ENCODE results near the gene C1QTNF12.

DNA sequence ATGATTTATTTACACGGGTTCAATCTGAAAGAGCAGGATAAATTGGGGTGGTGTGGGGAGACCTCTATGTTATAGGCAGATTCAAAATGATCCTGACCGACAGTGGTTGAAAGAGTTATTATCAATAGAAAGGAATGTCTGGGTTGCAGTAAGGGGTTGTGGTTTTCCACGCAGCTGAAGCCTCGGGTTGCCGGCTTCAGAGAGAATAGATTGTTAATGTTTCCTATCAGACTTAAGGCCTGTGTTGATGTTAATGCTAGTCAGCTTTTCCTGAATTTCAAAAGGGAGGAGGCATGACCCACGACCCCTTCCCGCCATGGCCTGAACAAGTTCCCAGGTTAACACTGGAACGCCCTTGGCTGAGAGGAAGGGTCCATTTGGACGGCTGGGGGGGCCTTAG lies 29.3 kb upstream of the C1QTNF12 start:
- TF ChIP-seq, protein P1, sequence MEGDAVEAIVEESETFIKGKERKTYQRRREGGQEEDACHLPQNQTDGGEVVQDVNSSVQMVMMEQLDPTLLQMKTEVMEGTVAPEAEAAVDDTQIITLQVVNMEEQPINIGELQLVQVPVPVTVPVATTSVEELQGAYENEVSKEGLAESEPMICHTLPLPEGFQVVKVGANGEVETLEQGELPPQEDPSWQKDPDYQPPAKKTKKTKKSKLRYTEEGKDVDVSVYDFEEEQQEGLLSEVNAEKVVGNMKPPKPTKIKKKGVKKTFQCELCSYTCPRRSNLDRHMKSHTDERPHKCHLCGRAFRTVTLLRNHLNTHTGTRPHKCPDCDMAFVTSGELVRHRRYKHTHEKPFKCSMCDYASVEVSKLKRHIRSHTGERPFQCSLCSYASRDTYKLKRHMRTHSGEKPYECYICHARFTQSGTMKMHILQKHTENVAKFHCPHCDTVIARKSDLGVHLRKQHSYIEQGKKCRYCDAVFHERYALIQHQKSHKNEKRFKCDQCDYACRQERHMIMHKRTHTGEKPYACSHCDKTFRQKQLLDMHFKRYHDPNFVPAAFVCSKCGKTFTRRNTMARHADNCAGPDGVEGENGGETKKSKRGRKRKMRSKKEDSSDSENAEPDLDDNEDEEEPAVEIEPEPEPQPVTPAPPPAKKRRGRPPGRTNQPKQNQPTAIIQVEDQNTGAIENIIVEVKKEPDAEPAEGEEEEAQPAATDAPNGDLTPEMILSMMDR (IDR thresholded peaks at IDR 0.05; ENCODE audit: poor library complexity, severe bottlenecking): no peak
- TF ChIP-seq, protein P2, sequence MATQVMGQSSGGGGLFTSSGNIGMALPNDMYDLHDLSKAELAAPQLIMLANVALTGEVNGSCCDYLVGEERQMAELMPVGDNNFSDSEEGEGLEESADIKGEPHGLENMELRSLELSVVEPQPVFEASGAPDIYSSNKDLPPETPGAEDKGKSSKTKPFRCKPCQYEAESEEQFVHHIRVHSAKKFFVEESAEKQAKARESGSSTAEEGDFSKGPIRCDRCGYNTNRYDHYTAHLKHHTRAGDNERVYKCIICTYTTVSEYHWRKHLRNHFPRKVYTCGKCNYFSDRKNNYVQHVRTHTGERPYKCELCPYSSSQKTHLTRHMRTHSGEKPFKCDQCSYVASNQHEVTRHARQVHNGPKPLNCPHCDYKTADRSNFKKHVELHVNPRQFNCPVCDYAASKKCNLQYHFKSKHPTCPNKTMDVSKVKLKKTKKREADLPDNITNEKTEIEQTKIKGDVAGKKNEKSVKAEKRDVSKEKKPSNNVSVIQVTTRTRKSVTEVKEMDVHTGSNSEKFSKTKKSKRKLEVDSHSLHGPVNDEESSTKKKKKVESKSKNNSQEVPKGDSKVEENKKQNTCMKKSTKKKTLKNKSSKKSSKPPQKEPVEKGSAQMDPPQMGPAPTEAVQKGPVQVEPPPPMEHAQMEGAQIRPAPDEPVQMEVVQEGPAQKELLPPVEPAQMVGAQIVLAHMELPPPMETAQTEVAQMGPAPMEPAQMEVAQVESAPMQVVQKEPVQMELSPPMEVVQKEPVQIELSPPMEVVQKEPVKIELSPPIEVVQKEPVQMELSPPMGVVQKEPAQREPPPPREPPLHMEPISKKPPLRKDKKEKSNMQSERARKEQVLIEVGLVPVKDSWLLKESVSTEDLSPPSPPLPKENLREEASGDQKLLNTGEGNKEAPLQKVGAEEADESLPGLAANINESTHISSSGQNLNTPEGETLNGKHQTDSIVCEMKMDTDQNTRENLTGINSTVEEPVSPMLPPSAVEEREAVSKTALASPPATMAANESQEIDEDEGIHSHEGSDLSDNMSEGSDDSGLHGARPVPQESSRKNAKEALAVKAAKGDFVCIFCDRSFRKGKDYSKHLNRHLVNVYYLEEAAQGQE (IDR thresholded peaks at IDR 0.05; ENCODE audit: borderline replicate concordance): no peak
- TF ChIP-seq TAF1 (IDR thresholded peaks at IDR 0.05; ENCODE audit: low read depth): no peak
- no peak for TF ChIP-seq EP300 (conservative IDR thresholded peaks at IDR 0.05; ENCODE audit: poor library complexity, severe bottlenecking)
- TF ChIP-seq POLR2AphosphoS5 (IDR thresholded peaks at IDR 0.05): no peak

Data from neural cell (in vitro differentiated cells).